ENCODE measurements around the gene TMED3.

The TMED3 gene

DNA sequence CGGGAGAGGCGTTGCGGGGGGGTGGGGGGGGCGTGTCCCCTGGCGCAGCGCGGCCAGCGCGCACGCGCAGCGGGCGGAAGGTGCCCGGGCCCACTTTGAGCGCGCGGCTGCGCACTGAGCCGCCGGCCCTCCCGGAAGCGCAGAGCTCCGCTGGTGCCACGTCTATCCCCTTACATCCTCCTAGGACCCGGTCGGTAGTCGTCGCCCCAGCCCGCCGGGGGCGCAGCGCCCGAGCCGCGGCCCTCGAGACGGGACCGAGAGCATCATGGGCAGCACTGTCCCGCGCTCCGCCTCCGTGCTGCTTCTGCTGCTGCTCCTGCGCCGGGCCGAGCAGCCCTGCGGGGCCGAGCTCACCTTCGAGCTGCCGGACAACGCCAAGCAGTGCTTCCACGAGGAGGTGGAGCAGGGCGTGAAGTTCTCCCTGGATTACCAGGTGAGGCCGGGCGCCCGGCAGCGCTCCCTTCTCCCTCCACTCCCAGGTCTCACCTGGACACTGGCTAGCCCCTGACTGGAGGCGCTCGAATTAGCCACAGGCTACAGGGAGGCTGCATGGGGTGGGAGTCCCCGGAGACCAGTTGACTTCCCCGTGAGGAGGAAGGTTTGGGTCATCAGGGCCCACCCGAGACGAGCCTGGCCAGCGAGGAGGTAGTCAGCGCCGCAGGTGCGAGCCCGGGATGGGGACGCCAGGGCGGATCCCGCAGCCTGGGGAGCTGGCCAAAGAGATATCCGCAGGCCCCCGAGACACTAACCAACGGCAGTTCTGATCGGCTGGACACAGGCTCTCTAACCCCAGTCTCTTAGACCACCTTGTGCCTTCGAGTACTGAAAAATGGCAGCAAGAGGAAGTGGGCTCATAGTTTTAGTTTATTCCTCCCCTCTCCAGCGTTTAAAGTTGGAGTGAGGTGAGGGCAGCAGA lies at the start of gene TMED3:
Gene TMED3, plus strand, starts transcription at position 128 of the 916 bp plus-strand sequence. Its CDS starts 138 bp downstream, at position 266.
- DNase-seq, result peak; percentile 79

DNA sequence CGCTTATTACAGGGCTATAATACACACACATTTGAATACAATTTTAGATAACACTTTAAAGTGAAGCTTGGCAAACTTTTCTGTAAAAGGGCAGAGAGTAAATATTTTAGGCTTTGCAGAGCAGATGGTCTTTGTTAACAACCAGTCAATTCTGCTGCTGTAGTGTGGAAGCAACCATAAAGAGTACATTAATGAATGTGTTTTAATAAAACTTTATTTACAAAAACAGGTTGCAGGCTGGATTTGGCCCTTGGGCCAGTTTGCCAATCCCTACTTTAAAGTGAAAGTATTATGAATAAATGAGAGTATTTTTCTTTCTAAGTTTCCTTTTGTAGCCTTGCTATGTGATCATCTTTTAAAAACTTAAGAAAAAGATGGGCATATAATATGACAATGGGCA lies 49.1 kb upstream of the TMED3 start:
- no peak for DNase-seq

DNA sequence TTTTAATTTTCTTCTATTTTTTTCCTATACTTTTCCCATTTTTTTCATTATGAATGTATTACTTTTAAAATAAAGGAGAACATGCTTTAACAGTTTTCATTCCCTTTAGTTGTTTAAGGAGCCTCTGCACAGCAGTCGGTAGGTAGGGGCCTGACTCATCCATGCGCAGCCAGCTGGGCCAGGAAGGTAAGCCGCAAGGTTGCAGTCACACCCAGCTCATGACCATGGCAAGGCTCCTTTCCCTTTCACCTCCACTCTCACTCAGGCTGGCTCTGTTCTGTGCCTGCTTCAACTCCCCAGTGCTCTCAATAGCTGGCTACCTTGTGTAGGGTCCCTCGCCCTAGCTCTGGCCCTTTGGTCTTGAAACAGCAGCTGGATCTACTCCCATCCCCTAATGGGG lies 45.7 kb upstream of the TMED3 start:
- no peak for DNase-seq

DNA sequence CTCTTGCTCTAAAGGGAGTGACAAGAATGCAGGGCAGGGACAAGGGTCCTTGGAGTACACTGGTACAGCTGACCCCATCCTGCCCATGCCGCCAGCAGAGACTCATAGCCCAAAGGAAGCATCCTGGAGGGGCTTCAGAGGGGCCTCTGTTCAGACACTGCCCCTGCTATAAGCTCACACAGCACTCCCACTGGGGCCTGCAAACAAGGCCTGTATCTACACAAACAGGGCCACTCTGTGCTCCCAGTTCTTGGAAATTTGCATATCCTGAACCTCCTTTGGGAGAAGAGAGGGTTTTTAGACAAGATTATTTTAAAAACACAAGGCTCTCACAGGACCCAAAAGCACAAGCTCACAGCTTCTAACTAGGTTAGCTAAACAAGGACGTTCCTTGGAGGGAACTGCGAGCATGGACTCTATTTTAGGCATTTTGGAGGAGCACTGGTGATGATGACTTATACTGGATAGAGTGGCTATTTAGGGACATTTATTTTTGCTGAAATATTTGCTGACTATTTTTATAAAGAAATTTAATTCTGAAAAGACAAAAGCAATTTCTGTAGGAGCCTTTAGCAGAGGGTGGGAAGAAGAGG lies 44.8 kb upstream of the TMED3 start:
- DNase-seq, result no peak

DNA sequence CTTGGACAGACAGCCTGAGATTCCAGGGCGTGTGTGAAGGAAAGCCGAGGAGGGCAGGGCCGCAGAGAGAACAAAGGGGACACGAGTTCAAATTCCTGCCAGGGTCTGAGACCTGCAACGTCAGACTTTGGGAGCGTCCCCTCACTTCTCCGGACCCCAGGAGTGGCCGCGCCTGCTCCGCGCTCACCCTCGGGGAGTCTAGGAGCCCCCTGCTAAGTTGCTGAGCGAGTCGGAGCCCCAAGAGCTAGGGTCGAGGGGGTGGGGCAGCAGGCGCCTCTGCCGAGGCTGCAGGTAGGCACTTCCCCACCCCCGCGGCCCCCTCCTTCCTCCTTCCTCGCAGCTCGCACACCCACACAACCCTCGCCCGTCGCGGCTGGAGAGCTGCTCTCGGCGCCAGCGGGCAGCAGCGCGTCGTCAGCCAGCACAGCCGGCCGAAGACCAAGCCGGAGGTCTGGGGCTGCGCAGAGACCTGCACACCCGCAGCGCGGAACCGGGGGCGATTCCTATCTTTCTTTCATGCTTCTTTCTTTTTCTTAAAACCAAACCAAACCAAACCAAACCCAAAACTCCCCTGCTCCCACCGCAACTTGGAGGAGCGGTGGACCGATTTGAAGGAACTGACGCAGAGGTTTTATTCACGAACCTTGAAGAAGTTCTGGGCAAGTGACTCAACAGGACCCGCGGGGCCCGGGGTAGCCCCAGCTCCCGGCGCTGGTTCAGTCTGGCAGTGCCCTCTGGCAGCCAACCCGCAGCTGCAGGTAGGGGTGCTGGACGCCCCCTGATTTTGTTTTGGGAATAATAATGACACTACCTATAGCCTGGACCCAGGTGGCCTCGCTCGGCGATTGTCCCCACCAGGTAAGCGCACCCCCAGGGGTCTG lies 28.3 kb upstream of the TMED3 start, which contains the start of gene ANKRD34C:
Gene ANKRD34C, plus strand, starts transcription at position 352 of the 881 bp plus-strand sequence. CDS start 10,563 bp downstream, outside the sequence.
- DNase-seq, result no peak

DNA sequence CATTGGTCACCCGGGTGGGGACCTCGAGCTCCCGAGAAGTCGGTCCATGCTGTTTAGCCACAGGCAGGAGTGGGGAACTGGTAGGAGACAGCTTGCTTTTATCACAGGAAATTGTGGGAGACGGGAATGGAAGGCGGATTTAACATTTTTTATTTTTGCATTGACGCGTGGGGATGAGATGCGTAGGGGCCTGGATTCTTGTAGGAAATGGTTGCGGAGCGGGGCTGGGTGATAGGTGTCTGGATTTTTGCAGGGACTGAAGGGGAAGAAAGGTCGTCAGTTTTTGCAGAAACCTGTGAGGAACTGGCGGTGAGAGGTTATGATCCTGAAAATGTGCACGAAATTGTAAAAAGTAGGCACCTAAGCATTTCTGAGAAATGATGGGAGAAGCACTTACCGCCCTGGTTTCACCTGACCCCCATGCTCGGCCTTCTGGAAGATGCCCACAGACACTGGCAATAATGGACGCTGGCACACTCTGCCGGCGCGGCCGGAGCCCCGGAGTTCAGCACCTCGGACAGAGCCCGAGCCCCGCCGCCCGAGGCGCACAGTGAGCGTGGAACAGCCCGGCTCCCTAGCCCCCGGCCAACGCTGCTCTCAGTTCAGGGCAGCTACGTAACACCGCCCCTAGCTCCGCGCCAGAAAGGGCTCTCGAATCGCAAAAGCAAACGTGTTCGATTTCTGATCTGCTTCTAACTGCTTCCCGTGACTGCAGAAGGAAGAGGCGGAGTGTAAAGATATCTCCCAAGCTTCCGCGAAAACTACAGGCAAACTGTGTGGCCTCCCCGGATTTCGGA lies 27.5 kb upstream of the TMED3 start:
- no peak for DNase-seq

DNA sequence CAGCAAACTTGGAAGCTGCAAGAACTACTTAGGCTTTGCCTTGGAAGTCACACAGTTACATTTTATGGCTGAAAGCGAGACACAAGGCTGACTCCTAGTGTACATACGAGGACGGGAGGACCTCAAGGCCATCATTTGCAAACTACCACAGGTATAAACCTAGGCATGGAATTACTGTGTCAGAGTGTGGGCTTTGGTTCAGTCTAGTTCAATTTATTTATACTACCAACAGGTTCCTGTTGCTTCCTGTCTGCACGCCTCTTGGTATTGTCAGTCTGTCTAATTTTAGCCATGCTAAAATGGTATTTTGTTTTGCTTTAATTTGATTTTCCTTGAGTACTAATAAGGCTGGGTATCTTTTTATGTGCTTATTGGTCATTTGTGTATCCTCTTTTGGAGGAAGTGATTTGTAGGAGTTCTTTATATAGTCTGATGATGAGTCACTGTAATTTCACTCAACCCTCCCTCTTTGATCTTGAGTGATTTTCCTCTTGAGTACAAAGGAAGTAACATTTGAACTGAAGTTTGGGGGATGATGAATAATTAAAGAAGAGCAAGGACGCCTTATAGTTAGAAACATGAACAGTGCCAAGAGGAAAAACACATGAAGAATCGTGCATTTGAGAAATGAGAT lies 20.2 kb upstream of the TMED3 start:
- no peak for DNase-seq

DNA sequence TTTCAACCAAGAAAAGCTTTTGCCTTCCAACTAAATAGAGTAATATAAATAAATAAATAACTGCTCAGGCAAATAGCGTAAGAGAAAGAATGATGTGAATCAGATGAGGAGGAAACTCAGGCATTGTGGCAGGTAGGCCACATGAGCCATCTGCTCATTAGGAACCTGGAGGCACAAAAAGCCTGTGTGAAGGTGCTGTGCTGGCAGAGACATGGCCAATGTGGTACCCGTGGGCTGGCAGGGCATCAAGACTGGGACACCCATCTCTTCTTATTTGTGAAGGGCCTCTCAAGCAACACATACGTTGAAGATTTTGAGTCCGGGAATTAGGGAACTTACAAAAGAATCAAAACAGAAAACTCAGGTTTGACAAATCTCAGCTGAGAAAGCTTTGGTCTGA lies 18.9 kb upstream of the TMED3 start:
- no peak for DNase-seq

DNA sequence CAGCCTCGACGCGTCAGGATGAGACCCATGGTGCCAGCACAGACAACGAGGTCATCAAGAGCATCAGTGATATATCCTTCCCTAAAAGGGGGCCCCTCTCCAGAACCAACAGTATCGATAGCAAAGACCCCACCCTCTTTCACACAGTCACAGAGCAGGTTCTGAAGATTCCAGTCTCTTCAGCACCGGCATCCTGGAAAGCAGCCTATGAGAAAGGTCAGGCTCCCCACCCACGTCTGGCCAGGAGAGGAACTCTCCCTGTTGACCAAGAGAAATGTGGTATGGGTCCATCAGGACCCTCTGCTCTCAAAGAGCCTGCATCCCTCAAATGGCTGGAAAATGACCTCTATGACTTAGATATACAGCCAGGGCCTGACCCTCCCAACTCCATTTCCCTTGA lies 16.8 kb upstream of the TMED3 start:
- DNase-seq, result no peak

DNA sequence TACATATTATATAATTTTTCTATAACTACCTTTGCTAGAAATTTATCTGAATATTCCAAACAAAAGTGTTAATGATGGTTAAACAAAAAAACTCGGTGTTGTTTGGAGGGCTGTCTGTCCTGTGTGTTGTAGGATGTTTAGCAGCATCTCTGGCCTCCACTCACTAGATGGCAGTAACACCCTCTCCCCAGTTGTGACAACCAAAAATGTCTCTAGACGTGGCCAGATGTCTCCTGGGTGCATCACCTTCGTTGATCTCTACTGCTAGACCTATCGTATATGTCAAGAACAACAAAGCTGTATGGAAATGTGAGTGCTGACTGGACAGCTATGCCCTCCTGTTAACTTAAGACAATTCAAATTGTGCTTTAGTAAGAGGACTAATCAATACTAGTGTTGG lies 14.3 kb upstream of the TMED3 start:
- DNase-seq, result no peak

DNA sequence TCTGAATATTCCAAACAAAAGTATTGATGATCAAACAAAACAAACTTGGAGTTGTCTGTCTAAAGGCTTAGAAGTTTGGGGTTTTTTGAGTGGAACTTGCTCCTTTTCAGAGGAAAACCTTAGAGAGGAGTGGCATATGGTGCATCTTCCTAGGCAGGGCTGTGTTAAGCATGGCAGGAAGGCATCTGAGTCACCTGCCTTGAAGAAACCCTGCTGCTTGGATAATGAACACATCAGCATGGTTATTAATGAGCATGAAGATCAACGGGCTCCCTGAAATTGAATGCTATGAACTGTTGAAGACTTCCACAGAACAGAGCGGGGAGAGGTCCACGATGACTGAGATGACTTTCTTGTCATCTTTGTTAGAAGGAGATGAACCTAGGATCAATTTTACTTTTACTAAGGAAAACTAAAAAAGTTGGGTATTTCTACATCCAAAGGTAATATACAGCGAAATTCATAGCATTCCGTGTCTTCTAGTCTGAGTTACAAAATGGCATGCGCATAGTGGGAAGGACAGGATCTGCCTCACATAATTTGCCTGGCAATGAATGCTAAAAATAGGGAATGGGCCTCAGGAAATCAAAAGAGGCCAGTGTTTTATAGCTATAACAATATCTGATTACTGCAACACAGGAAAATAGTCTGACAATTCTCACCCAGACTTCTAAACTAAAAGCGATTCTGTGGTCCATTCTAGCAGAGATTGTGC lies 11.6 kb upstream of the TMED3 start:
- no peak for DNase-seq

DNA sequence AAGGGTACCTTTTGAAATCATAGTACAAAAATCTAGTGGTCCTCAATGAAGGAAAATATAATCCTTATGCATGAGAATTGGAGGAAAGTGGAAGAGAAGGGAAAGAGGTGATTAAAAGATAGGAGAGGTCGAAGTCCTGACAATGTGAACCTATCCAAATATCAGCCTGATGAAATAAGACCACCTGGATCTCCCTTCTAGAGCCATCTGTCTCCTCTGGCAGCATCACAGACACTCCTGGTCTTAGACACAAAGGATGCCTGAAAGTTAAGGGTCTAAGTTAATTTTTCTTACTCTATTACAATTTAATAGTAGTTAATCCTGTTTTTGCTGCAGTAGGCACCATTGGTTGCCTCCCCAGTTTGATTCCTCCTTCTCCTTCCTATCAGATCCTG lies 11.1 kb upstream of the TMED3 start:
- no peak for DNase-seq

DNA sequence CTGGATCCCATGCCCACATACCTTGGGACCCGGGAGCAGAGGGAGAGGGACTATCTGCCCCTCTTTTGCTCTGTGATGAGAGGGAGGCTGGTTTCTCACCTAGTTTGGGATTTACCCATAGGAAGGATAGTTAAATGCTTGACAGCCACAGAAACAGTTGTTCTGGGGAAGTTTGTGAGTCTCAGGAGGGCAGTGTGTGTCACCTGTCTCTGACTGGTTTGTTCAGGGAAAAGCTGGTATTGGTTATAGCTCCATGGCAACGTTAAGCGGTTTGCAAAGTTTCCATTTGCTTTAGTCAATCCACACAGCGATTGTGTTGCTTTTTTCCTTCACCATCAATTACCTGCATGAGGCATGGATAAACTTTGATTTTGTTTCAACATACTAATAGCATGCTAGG lies 3.7 kb upstream of the TMED3 start:
- DNase-seq, result no peak

DNA sequence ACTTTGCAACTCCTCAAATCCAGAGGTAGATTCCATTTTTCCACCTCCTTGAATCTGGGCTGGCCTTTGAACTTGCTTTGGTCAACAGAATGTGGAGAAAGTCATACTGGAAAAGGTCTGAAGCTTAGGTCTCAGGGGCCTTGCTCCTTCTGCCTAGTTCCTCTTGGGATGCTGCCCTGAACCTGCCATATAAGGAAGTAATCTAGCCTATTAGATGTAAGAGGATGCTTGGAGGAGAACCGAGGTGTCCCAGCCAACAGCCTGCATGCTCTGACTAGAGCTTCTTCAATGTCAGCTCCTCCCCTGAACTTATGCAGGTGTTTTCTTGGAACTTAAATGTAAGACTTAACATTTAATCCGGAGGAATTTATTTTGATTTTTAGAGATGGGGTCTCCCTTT lies 2.0 kb upstream of the TMED3 start:
- DNase-seq, result peak; percentile 7

DNA sequence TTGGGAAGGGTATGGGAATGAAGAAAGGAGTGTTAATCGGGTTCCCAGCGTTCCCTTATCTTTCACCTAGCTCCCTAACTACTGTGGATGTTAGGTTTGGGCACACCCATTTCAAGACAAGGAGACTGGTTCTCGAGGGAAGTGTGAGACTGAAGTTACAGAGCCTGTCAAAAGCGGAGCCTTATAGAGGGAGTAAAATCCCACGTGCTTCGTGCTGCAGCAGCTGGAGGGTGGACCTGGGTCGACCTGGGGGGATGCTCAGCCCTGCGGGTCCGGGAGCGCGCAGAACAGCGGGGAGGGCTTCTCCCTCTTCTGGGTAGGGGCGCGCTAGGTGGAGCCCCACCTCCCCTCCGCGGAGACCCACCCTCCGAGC lies 314 bp upstream of the TMED3 start:
- DNase-seq, result peak; percentile 41

DNA sequence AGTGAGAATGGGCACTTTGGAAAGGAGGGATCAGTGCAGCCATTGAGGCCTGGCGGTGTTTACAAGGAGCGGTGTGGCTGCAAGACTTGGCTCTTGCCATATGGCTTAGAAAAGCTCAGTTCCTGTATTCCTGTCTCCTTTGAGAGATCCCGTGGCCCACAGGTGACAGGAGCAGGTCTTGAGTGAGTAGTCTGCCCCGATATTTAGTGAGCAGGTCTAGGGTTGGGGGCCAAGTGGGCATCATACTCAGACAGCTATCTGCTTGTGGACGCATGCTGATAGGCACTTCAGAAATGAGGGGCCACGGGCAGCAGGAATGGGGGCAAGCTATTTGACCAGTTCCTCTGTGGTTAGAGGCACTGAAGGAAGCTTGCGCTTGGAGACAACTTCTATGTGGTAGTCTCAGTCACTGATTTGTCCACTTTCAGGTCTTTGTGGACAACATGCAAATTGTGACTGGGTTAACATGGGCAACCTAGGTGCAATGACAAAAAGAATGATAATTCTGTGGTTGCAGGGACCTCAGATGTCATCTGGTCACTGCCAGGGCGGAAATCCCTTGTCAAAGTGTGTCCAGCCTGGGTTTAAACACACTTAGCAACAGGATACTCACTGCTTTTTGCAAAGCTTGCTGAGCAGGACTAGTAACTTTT lies 1.1 kb downstream of the TMED3 start:
- DNase-seq, result no peak

DNA sequence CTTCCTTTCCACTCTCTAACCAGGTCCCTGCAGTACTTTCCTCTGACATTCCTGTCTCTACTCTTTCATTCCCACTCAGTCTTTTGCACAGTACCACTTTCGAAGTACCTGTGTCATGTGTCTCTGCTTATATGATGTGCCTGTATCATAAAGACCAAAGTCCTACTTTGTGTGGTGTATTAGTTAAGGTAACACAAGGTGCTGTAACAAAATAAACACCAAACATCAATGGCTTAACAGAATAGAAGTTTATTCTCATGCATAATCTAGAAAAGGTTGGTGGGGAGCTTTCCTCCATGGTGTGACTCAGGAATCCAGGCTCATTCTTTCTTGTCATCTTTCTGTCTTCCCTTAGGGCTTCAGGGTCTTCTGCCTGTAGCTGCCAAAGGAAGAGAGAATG lies 3.3 kb downstream of the TMED3 start:
- no peak for DNase-seq

DNA sequence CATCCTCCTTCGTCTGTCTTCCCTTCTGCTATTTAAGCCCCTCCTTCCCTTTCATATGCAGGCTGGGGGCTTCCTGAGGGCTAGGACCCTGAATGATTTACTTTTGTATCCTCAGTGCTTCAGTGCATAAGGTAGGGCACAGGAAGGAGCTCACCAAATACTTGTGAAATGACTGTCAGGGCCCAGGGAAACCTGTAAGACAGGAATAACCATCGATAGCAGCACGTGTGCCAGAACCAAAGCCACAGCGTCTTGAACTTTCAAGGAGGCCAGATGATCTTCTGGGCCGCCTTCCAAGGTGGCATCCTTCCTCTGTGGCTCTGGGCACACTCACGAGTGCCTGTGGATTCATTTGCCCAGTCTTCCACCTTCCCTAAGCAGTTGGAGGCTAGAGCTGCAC lies 3.9 kb downstream of the TMED3 start:
- DNase-seq, result no peak

DNA sequence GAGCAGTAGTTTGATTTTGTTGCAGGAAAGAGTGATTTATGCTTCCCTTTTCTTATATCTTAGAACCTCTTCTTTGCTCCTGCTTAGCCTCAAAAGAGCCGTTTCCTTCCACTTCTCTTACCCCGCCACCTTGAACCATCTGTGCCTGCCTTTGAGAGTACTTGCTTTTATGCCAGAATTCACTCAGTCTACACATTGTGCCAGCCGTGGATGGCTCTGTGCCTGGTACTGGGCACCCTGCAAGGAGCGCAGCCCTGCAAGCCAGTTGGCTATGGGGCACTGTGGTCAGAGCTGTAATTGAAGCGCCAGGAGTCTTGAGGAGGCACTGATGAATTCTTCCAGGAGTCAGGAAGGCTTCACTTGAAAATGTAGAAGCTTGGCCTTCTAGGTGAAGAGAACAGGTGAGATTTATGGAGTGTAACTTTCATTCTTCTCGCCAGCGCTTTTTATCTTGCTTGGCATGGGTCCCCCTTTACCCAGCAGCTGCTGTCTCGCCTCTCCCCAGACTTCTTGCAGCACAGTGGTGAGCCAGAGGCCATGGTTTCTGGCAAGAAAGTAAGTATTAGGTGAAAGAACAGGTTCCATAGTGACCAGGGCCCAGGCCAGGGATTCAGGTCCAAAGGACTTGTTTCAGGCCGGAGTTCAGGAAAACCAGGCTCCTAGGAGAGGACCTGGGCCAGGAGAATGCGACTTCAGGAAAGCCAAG lies 4.9 kb downstream of the TMED3 start:
- no peak for DNase-seq

DNA sequence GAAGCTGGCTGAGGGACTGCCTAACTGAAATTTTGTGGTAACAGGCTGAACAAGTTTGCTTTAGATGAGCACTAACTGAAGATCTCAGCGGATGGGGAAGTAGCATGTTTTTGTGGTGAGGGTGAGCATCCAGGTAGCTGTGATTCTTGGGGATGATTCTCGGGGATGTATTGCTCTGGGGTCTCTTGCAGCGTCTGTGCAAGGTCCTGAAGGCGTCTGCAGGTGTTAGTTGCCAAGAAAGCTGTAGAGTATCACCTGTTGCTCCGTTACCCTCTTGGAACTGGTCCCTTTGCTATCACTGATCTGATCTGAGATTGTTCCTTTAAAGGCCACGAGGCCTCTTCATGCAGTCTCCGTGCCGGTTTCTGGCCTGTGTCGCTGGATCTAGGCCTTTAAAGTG lies 6.0 kb downstream of the TMED3 start:
- DNase-seq, result no peak

Measured in GDM1 (cell line).